Natural killer cell treated with Interleukin-12 subunit alpha and Interleukin-12 subunit beta and Interleukin-15 and Interleukin-18, amount 100 ng/mL, for 72 hours (primary cell): ENCODE data around the gene RIMBP2. TPM values are rescaled to one million over a fixed set of nuclear protein-coding genes. Genes with fewer than 3 reads are reported as not detected.

ENCODE experiments used
- ATAC-seq, 2 donors: fragments of 150-1000 bp; cut with Tn5 transposase in 1 of 2; sonication (Bioruptor Pico), chemical (Tn5 transposase) in 1 of 2; 2 replicates each; pipeline ENCODE4 v1.10.0; 2021
- DNase-seq: peaks from one replicate; pipeline ENCODE4 v3.0.0; 2022; ENCODE audit warnings: low spot score
- H3K27ac Mint-ChIP-seq, 2 donors: 1 replicate in 1 of 2; 2 replicates in 1 of 2; pipeline ENCODE4 v1.8.0; 2022; ENCODE audit warnings: mixed read lengths in 2 of 2, mild to moderate bottlenecking in 1 of 2, moderate library complexity in 1 of 2
- H3K27me3 Mint-ChIP-seq, 2 donors: 1 replicate in 1 of 2; 2 replicates in 1 of 2; pipeline ENCODE4 v1.8.0; 2022; ENCODE audit warnings: mixed read lengths in 2 of 2
- H3K36me3 Mint-ChIP-seq: one replicate; pipeline ENCODE4 v1.8.0; 2022; ENCODE audit warnings: mixed read lengths
- H3K4me1 Mint-ChIP-seq, 2 donors: 1 replicate in 1 of 2; 2 replicates in 1 of 2; pipeline ENCODE4 v1.8.0; 2022; ENCODE audit warnings: low read depth in 2 of 2, mixed read lengths in 2 of 2, mild to moderate bottlenecking in 1 of 2
- H3K4me3 Mint-ChIP-seq: one replicate; pipeline ENCODE4 v1.8.0; 2022; ENCODE audit warnings: mixed read lengths
- H3K9me3 Mint-ChIP-seq: 2 replicates; pipeline ENCODE4 v1.8.0; 2022; ENCODE audit warnings: mixed read lengths
- total RNA-seq, 2 donors: library from RNA; stranded (reverse); gene quantifications; one replicate each; pipeline ENCODE4 v1.2.3, GENCODE V29; 2022

RIMBP2 gene
- total RNA-seq, 2 donors from 2014 or later = not detected

GRCh38 chr12:130451001-130451930 is 264.8 kb downstream of the RIMBP2 start:
- no peak overlapping the region for H3K4me3 Mint-ChIP-seq
- ATAC-seq (no peak), DNase-seq (no peak)
- H3K36me3 Mint-ChIP-seq = no peaks in the 10 kb centered on the region
- no peaks in the 10 kb centered on the region for H3K27me3 Mint-ChIP-seq
- no peaks in the 10 kb centered on the region for H3K9me3 Mint-ChIP-seq
- no peaks in the 10 kb centered on the region for H3K4me1 Mint-ChIP-seq
- no peak overlapping the region for H3K27ac Mint-ChIP-seq

DNA sequence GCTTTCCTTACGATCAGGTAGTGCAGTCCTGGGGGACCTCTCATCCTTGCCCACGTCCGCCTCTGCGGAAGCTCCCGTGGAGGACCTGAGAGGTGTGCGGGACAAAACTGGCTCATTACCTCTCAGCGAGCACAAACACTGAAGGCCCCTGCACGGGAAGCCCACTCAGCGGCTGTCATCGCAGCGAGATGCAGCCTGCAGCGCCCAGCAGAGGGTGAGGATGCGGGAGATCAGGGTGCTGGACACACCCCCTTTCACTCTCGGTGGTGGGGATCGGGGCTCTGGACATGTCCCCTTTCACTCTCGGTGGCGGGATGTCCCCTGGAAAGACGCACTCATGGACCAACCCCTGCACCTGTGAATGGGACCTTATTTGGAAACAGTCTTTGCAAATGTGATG is 266.8 kb downstream of the RIMBP2 start:
- no peak for ATAC-seq
- Mint-ChIP-seq H3K9me3 (no peaks in the 10 kb centered on the region), H3K27ac (no peak overlapping the region), H3K36me3 (no peaks in the 10 kb centered on the region), H3K4me1 (no peaks in the 10 kb centered on the region), H3K4me3 (no peak overlapping the region), H3K27me3 (no peaks in the 10 kb centered on the region)
- no peak for DNase-seq

GRCh38 chr12:130448044-130448821 is 267.9 kb downstream of the RIMBP2 start:
- no peak overlapping the region for H3K27ac Mint-ChIP-seq
- H3K36me3 Mint-ChIP-seq = no peaks in the 10 kb centered on the region
- no peaks in the 10 kb centered on the region for H3K4me1 Mint-ChIP-seq
- DNase-seq (no peak), ATAC-seq (no peak)
- no peaks in the 10 kb centered on the region for H3K27me3 Mint-ChIP-seq
- H3K4me3 Mint-ChIP-seq = no peak overlapping the region
- H3K9me3 Mint-ChIP-seq = no peaks in the 10 kb centered on the region

DNA sequence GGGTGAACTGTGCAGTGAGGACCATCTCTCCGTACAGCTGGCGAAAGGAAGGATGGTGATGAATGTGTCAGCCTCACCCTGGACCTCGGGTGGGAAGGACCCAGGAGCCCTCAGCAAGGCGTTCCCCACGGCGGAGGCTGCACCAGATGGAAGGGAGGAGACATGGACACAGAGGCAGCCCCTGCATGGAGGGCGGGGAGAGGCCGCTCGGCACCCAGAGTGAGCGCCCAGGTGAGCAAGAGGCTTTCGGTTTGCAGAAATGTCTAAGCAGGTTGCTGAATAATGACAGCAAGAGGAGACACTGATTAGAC is 268.5 kb downstream of the RIMBP2 start:
- Mint-ChIP-seq H3K36me3 (no peaks in the 10 kb centered on the region), H3K27ac (no peak overlapping the region), H3K9me3 (no peaks in the 10 kb centered on the region), H3K4me1 (no peaks in the 10 kb centered on the region), H3K27me3 (no peaks in the 10 kb centered on the region), H3K4me3 (no peak overlapping the region)
- DNase-seq (no peak), ATAC-seq (peak in 1 of 2 donors; percentile 29)

DNA sequence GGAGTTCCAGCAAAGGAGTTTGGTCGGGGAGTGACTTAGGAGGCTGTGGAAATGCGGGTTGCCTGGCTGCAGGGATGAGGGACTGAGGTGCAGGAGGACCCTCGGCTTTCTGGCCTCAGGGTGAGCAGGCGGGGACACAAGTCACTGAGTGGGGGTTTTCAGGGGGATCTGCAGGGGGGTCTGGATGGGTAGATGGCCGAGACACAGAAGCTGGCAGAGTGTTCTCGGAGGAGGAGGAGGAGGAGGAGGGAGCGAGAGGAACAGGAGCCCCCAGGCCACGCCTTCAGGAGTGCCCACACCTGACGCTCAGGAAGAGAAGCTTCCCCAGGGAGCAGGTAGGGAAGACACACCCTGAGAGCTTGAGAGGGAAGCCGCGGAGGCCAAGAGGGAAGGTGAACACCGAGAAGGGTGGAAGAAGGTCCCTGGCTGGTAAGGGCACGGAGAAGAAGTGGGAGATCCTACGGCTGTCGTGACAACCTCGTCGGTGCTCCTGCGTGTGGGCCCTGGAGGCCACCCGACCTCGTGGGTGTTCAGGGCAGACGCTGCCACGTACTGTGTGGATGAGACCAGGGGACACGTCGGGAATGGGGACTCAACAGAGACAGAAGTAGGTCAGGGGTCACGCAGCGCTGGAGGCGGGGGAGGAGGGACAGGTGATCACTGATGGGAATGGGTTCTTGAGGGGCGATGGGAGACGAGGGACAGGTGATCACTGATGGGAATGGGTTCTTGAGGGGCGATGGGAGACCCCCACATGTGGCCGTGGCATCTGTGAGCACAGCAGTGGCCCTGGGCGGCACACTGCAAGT is 269.0 kb downstream of the RIMBP2 start:
- Mint-ChIP-seq H3K36me3 (no peaks in the 10 kb centered on the region), H3K4me1 (no peaks in the 10 kb centered on the region), H3K4me3 (no peak overlapping the region), H3K9me3 (no peaks in the 10 kb centered on the region), H3K27me3 (no peaks in the 10 kb centered on the region), H3K27ac (no peak overlapping the region)
- DNase-seq = no peak
- ATAC-seq = peak in 1 of 2 donors; percentile 12

- no peak overlapping the region for H3K27ac Mint-ChIP-seq
- H3K36me3 Mint-ChIP-seq = no peaks in the 10 kb centered on the region
- H3K4me1 Mint-ChIP-seq = no peaks in the 10 kb centered on the region
- DNase-seq = no peak
- H3K4me3 Mint-ChIP-seq = no peak overlapping the region
- no peak for ATAC-seq
- no peaks in the 10 kb centered on the region for H3K27me3 Mint-ChIP-seq
- no peaks in the 10 kb centered on the region for H3K9me3 Mint-ChIP-seq
Measured at GRCh38 chr12:130444986-130445385, 271.1 kb downstream of the RIMBP2 start.

GRCh38 chr12:130444061-130444460 is 272.0 kb downstream of the RIMBP2 start:
- peaks cover 1% of the 10 kb centered on the region for H3K9me3 Mint-ChIP-seq
- no peaks in the 10 kb centered on the region for H3K4me1 Mint-ChIP-seq
- DNase-seq (no peak), ATAC-seq (no peak)
- H3K4me3 Mint-ChIP-seq = no peak overlapping the region
- no peaks in the 10 kb centered on the region for H3K27me3 Mint-ChIP-seq
- no peaks in the 10 kb centered on the region for H3K36me3 Mint-ChIP-seq
- H3K27ac Mint-ChIP-seq = no peak overlapping the region

DNA sequence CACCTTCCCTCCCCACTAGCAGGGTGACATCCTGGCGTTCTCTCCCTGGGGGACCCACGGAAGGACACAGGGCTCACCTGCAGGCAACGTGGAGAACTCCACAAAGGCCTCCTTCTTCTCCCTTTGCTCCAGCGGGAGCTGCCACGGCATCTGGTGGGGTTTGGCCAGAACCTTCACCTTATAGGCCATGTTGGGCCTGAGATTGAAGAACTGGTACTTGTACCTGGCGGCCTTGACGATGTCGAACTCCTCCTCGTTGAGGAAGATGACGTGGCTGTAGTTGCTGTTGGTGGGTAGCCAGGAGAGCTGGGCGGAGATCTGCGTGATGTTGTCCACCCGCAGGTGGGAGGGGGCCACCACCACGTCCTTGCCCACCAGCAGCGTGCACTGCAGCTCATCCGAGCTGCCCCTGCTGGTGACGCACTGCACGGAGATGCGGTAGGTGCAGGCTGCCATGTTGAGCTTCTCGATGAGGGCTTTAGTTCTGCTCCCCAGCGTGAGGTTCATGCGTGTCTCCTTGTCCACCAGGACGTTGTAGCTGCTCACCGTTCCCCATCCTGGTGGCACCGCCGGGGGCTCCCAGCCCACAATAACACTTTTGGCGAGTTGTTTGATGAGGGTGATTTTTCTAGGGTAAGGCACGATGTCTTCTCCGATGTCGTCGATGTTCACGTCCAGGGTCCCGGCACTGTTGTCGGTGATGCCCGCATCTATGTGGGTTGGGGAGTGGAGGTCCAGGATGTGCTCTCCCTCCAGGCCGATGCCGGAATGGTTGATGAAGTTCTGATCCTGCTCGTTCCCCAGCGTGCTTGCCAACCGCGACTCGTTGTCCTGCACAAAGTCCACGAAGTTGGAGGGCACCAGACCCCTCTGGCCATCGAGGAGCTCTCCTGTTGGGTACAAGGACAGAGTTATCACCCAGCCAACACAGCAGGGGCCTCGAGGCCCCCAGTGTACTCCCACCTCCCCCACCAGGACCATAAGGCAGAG is 274.0 kb downstream of the RIMBP2 start:
- Mint-ChIP-seq H3K27ac (no peak overlapping the region), H3K4me1 (no peaks in the 10 kb centered on the region), H3K4me3 (no peak overlapping the region), H3K36me3 (no peaks in the 10 kb centered on the region), H3K9me3 (peaks cover 3% of the 10 kb centered on the region), H3K27me3 (no peaks in the 10 kb centered on the region)
- no peak for ATAC-seq
- no peak for DNase-seq

GRCh38 chr12:130440411-130441080 is 275.6 kb downstream of the RIMBP2 start:
- peaks cover 3% of the 10 kb centered on the region for H3K9me3 Mint-ChIP-seq
- no peak overlapping the region for H3K27ac Mint-ChIP-seq
- H3K27me3 Mint-ChIP-seq = no peaks in the 10 kb centered on the region
- no peaks in the 10 kb centered on the region for H3K36me3 Mint-ChIP-seq
- ATAC-seq = no peak
- no peak for DNase-seq
- H3K4me1 Mint-ChIP-seq = no peaks in the 10 kb centered on the region
- H3K4me3 Mint-ChIP-seq = no peak overlapping the region

DNA sequence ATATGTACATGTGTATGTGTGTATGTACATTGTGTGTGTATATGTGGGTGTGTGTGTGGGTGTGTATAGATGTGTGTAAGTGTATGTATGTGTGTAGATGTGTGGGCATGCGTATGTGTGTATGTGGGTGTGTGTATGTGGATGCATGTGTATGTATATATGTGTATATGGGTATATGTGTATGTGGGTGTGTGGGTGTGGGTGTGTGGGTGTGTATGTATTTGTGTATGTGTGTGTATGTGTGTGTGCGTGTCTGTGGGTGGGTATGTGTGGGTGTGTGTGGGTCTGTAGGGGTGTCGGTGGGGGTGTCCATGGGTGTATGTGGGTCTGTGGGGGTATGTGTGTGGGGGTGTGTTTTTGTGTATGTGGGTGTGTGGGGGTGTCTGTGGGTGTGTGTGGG is 276.8 kb downstream of the RIMBP2 start:
- H3K4me3 Mint-ChIP-seq = no peak overlapping the region
- no peaks in the 10 kb centered on the region for H3K27me3 Mint-ChIP-seq
- H3K4me1 Mint-ChIP-seq = no peaks in the 10 kb centered on the region

GRCh38 chr12:130438711-130439110 is 277.4 kb downstream of the RIMBP2 start:
- DNase-seq (no peak), ATAC-seq (no peak)
- no peak overlapping the region for H3K4me3 Mint-ChIP-seq
- H3K4me1 Mint-ChIP-seq = no peaks in the 10 kb centered on the region
- H3K27me3 Mint-ChIP-seq = no peaks in the 10 kb centered on the region
- peaks cover 3% of the 10 kb centered on the region for H3K9me3 Mint-ChIP-seq
- H3K27ac Mint-ChIP-seq = no peak overlapping the region
- no peaks in the 10 kb centered on the region for H3K36me3 Mint-ChIP-seq

More for the DNA sequence above, 276.8 kb downstream of the RIMBP2 start:
- ATAC-seq (no peak), DNase-seq (no peak)
- H3K27ac Mint-ChIP-seq = no peak overlapping the region
- H3K9me3 Mint-ChIP-seq = peaks cover 3% of the 10 kb centered on the region
- H3K36me3 Mint-ChIP-seq = no peaks in the 10 kb centered on the region

- peaks cover 3% of the 10 kb centered on the region for H3K9me3 Mint-ChIP-seq
Measured at GRCh38 chr12:130438243-130438620, 277.9 kb downstream of the RIMBP2 start.

More at GRCh38 chr12:130438243-130438620, 277.9 kb downstream of the RIMBP2 start:
- DNase-seq = no peak
- Mint-ChIP-seq H3K27ac (no peak overlapping the region), H3K4me3 (no peak overlapping the region), H3K36me3 (no peaks in the 10 kb centered on the region), H3K27me3 (no peaks in the 10 kb centered on the region), H3K4me1 (no peaks in the 10 kb centered on the region)
- ATAC-seq = no peak
